Measurements from ENCODE around the gene TANK.

TANK gene, protein sequence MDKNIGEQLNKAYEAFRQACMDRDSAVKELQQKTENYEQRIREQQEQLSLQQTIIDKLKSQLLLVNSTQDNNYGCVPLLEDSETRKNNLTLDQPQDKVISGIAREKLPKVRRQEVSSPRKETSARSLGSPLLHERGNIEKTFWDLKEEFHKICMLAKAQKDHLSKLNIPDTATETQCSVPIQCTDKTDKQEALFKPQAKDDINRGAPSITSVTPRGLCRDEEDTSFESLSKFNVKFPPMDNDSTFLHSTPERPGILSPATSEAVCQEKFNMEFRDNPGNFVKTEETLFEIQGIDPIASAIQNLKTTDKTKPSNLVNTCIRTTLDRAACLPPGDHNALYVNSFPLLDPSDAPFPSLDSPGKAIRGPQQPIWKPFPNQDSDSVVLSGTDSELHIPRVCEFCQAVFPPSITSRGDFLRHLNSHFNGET

DNA sequence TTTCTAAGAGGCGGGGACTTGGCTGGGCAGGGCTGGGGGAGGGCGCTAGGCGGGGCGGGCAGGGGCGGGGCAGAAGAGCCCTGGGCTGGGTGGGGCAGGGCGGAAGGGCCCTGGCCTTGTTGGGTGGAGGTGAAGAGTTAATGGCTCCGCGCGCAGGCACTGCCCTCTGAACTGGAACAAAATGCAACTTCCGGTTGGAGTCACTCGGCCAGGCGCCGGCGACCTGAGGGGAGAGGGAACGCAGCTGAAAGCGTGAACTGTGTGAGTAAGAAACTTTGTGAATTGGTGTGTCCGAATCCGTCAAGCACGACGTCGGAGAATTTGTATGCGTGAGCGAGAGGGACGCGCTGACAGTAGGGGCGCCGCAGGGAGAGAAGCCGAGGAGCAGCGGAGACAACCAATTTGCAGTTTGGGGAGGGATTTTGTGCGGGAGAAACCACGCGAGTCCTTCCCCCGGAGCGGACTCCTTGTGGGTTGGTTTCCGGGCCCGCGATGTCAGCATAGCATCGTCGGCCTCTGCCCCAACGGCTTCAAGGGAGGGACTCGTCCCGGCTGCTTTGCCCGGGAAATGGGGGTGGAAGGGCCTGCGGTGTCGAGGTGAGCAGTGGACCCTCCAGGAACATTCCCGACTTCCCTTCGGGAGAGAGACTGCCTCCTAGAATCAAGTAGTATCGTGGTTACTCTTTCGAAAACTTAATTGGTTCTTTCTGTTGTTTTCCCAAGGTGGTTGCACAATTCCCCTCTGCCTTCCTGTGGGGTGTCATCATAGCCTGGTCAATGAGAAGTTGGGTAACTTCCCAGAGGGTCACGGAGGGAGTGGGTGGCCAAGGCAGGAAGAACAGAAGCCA lies at the start of gene TANK:
Gene TANK (plus strand): TSS at position 203 of the 848 bp plus-strand sequence. CDS start 19,235 bp downstream, outside the sequence.
- TF ChIP-seq JUND (IDR thresholded peaks at IDR 0.05; ENCODE audit: low read depth), result no peak
- DNase-seq (ENCODE audit: low read depth in 1 of 2, low spot score in 1 of 2), result peak; percentile 31 to 94
- in situ Hi-C loops (cut with HindIII; ENCODE audit: low pct_unique_long_range_greater_than_20kb, low sequenced_read_pairs), result no loop called here

DNA sequence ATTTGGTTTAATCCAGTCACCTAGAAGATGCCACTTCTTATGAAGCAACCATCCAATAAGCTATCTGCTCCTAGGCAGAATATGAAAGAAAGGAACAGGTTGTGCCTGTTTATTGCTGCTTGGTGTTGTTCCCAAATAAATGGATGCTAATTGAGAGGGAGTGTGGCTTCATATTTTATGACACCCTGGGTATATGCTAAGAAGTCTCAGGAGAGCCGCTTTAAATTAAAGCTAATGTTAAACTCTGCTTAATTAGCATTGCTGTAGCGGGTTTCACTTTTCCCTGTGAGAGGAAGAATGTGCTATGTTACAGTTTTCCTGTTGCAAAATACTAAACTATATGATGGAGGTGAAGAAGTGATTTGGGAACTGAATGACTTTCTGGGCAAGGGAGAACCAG lies 48.7 kb upstream of the TANK start:
- DNase-seq (ENCODE audit: low read depth in 1 of 2, low spot score in 1 of 2), result peak in 1 of 2 experiments; percentile 42
- in situ Hi-C loops (cut with HindIII; ENCODE audit: low pct_unique_long_range_greater_than_20kb, low sequenced_read_pairs), result no loop called here
- TF ChIP-seq JUND (IDR thresholded peaks at IDR 0.05; ENCODE audit: low read depth), result no peak

DNA sequence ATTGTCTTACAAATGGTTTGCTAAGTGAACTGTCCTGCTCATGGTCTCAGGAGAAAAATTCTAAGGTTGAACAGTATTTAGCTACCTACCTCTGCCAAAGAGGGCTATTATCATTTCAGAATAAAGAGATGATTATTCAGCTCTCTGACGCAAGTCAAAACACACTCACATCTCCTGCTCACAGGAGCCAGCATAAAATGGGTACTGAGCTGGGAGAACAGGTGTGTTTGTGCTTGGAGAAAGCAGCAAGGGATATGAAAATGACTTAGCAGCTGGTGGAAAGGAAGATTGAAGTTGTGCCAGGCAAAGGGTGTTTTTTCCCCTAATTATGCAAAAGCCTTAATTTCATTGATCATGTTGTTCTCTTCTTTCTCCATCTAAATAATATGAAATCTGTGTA lies 47.3 kb upstream of the TANK start:
- in situ Hi-C loops (cut with HindIII; ENCODE audit: low pct_unique_long_range_greater_than_20kb, low sequenced_read_pairs), result no loop called here
- no peak for TF ChIP-seq JUND (IDR thresholded peaks at IDR 0.05; ENCODE audit: low read depth)
- no peak for DNase-seq (ENCODE audit: low read depth in 1 of 2, low spot score in 1 of 2)

DNA sequence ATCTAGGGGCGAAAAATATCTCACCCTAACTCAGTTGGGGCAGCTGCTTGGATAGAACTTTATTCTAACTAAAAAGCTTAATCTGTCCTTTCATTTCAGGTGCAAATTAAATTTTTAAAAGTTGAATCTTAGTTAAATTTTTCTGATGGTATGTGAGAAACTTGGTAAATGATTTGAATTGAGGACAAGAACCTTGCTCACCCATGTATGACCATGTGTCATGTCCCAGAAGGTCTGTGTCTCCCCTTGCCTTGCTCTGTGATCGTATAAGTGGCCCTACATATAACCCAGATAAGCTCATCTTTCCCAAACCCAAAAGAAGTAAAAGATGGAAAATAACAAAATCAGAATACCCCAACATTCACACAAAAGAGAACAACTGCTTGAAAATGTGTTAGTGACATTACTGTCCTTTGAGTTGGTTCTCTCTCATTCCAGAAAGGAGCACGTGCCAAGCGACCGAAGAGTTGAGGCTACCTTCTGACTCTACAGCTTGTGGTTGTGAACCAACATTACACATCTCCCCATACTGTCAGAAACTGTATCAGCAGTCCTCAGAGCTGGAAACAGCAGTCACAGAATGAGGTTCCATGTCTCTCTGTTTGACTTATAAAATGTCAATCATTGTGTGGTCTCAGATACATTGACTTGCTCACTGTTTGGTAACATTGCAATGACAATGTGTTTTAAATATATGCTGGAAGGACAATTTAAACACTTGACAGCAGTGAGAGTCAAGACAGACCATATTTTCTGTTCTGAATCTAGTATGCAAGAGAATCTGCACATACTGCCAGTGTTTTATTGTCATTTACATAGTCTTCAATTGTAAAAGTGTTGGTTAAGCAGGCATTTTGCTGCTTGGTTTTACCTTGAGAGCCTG lies 46.3 kb upstream of the TANK start:
- no peak for TF ChIP-seq JUND (IDR thresholded peaks at IDR 0.05; ENCODE audit: low read depth)
- DNase-seq (ENCODE audit: low read depth in 1 of 2, low spot score in 1 of 2), result no peak
- in situ Hi-C loops (cut with HindIII; ENCODE audit: low pct_unique_long_range_greater_than_20kb, low sequenced_read_pairs), result no loop called here

DNA sequence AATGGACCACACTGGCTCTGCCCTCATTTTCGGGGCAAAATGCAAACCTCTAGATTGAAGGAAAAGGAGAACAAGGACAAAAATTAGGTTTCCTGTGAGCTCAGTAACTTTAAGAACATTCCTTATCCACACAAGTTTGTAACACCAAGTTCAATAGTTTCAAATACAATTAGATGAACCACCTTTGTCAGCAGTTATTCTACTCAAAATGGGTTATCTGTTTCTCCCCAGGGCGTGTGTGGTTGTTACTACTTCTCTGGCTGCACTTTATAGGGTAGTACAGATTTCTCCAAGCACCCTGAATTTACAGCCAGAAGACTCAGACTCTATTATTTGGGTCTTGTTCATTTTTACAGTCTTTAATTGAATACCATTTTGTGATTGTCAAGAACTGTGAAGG lies 45.0 kb upstream of the TANK start:
- in situ Hi-C loops (cut with HindIII; ENCODE audit: low pct_unique_long_range_greater_than_20kb, low sequenced_read_pairs), result no loop called here
- no peak for DNase-seq (ENCODE audit: low read depth in 1 of 2, low spot score in 1 of 2)
- no peak for TF ChIP-seq JUND (IDR thresholded peaks at IDR 0.05; ENCODE audit: low read depth)

DNA sequence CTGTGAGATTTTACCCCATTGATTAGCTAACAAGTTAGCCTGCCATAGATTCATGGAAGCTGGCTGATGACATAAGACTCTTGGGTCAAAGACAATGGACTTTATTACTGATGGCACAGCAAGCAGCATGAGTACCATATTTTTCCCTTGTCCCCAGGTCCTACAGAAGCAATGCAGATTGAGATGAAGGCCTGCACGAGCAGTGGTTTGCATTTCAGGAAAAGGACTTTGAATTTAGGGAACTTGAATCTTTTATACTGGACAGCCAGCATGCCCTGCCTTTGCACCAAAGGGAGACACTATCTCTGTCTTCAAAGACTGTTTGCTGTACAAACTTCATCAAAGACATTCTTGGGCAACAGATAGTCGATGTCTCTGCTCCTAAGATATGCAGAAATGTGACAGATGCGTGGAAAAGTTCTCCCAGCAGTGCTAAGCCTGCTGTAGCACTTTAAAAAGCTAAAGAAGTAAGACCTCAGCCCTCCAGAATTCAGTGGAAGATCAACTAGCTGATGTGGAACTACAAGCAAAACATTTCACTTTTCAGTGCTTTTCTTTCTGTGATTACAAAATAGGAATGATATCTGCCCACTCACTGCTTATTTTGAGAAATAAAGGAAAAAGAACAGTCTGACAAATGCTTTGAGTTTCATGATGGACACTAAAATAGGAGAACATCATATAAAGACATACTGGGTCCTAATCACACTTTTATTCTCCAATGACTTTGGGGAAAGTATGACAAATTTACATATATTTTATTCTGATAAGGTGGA lies 44.4 kb upstream of the TANK start:
- in situ Hi-C loops (cut with HindIII; ENCODE audit: low pct_unique_long_range_greater_than_20kb, low sequenced_read_pairs), result no loop called here
- no peak for DNase-seq (ENCODE audit: low read depth in 1 of 2, low spot score in 1 of 2)
- TF ChIP-seq JUND (IDR thresholded peaks at IDR 0.05; ENCODE audit: low read depth), result no peak

DNA sequence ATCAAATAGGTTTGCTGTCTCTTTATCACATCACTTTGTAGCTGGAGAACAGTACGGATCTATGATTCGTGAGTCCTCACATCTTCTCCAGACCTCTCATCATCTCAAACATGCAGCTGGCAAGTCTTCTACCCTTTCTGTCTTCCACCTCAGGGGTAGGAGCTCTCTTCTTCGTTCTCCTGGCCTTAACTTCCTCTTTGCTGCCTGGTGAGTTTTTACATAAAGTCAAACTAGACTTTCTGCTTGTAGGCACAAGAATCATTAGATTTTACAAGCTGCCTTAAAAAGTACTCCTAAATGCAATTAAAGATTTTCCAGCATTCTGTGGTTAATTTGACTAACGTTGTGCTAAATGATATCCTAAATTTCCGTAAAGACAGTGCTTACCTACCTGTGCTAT lies 43.7 kb upstream of the TANK start:
- in situ Hi-C loops (cut with HindIII; ENCODE audit: low pct_unique_long_range_greater_than_20kb, low sequenced_read_pairs), result no loop called here
- DNase-seq (ENCODE audit: low read depth in 1 of 2, low spot score in 1 of 2), result no peak
- no peak for TF ChIP-seq JUND (IDR thresholded peaks at IDR 0.05; ENCODE audit: low read depth)

DNA sequence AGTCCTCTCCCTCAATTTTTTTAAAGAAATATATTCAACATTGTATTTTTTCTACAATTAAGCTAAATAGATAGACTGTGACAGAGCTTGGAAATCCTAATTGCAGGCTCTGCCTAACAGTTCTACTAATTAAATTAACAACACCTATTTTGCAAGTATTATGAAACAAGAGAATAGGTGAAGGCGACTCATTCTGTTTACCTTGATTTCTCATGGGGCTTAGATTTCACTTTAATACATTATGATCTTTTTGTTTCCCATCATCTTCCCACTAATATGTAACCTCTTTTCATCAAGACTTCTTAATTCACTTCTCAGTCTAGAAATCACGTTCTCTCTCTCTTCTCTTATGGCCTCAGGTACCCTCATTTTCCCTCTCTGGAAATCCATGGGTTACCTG lies 42.7 kb upstream of the TANK start:
- no peak for TF ChIP-seq JUND (IDR thresholded peaks at IDR 0.05; ENCODE audit: low read depth)
- in situ Hi-C loops (cut with HindIII; ENCODE audit: low pct_unique_long_range_greater_than_20kb, low sequenced_read_pairs), result no loop called here
- no peak for DNase-seq (ENCODE audit: low read depth in 1 of 2, low spot score in 1 of 2)

DNA sequence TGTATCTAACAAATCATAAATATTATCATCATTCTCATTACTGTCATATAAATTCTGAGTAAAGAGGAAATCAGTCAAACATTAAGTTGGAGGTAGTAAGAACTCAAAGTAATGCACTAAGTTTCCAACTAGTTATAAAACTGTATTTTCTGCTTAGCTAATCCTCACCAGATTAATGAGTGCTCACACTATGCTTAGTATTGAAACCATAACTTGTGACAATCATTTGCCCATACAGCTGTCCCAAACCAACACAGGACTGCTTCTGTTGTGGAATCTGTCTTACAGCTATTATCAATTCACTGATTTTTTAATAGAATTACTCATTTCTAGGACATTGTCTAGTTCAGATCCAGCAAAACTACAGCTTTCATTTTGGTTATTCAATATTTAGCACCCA lies 41.5 kb upstream of the TANK start:
- no peak for TF ChIP-seq JUND (IDR thresholded peaks at IDR 0.05; ENCODE audit: low read depth)
- DNase-seq (ENCODE audit: low read depth in 1 of 2, low spot score in 1 of 2), result no peak
- in situ Hi-C loops (cut with HindIII; ENCODE audit: low pct_unique_long_range_greater_than_20kb, low sequenced_read_pairs), result no loop called here

DNA sequence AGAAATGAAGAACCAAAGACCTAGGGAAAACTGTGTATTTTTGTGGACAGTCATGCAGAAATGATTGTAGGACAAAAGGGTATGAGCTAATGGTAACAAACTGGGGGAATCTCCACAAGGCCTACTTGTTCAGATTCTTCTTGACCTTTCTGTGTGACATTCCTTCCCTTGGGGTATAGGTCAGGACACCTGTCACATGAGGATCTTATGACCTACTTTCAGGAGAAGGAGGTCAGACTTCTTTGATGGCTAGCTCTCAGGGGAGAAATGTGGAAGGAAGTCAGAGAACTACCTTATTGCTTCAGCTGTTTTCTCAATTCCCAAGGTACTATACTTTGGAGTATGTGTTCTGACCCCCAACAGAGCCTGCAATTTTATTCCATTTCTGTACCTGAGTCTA lies 40.7 kb upstream of the TANK start:
- in situ Hi-C loops (cut with HindIII; ENCODE audit: low pct_unique_long_range_greater_than_20kb, low sequenced_read_pairs), result no loop called here
- TF ChIP-seq JUND (IDR thresholded peaks at IDR 0.05; ENCODE audit: low read depth), result no peak
- DNase-seq (ENCODE audit: low read depth in 1 of 2, low spot score in 1 of 2), result no peak

DNA sequence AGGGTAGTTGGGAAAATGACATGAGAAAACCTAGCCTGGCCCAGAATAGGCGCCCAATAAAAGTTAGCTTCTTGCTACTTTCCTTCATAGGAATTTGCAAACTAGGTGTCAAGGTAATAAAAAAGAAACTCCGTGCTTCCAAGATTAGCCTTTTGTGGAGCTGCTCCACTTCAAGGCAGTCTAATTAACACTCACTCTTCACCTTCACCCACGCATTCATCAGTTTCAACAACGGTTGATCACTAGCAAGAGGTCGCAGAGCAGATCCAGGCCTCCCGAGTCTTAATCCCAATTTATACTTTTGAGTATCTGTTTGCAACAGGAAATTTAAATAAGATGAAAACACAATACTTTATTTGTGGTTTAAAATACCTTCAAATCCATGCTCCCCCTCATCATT lies 39.5 kb upstream of the TANK start:
- no peak for DNase-seq (ENCODE audit: low read depth in 1 of 2, low spot score in 1 of 2)
- no peak for TF ChIP-seq JUND (IDR thresholded peaks at IDR 0.05; ENCODE audit: low read depth)
- in situ Hi-C loops (cut with HindIII; ENCODE audit: low pct_unique_long_range_greater_than_20kb, low sequenced_read_pairs), result no loop called here

DNA sequence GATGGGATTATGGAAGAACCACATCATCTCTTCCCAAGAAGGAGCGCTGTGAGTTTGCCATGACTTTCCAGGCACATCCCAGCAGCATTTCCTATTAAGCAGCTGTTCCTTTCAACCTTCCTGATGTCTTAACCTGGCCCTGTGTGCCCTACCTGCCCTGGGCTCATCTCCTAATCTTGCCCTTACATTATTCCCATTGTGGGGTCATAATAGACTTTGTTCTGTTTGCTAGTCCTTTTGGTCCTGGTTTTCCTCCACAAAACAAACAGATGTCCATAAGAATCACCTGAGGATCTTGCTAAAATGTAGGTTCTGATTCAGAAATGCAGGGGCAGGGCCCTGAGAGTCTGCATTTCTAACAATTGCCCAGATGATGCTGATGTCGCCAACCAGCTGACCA lies 38.6 kb upstream of the TANK start:
- TF ChIP-seq JUND (IDR thresholded peaks at IDR 0.05; ENCODE audit: low read depth), result no peak
- no peak for DNase-seq (ENCODE audit: low read depth in 1 of 2, low spot score in 1 of 2)
- in situ Hi-C loops (cut with HindIII; ENCODE audit: low pct_unique_long_range_greater_than_20kb, low sequenced_read_pairs), result no loop called here
